ENCODE measurements around the gene NR3C1.

Gene NR3C1

GRCh38 chr5:143433670-143434069 lies 30.2 kb upstream of the NR3C1 start:
- H3K27me3 ChIP-seq (replicated peaks in 2 of 5; ENCODE audit: control insufficient read depth in 4 of 5, insufficient read depth in 5 of 5, low read length in 4 of 5): no peaks in the 10 kb centered on the region
- CTCF ChIA-PET: interaction anchor here (1.0 to 1.8 kb wide), 3 partner anchors 12 to 30 kb away, joined by 3 to 4 read pairs (median 3); partner anchors contain the start of gene NR3C1
- no peaks in the 10 kb centered on the region for H3K36me3 ChIP-seq (ENCODE audit: control insufficient read depth in 4 of 4, insufficient read depth in 4 of 4, low read length in 3 of 4)
- WGBS (ENCODE audit: insufficient coverage): 95% methylated on average over 2 of the region's 2 CpGs
- POLR2A ChIA-PET: no interaction called here
- H3K27ac ChIP-seq (ENCODE audit: insufficient read depth in 1 of 2, low read depth in 1 of 2, low read length in 2 of 2, poor library complexity in 1 of 2, severe bottlenecking in 2 of 2): no peak overlapping the region
- peaks cover 2 to 25% (median 16%) of the 10 kb centered on the region in 4 experiments for H3K4me1 ChIP-seq (ENCODE audit: control extremely low read depth in 1 of 4, control insufficient read depth in 4 of 4, insufficient read depth in 4 of 4, low read length in 3 of 4)
- H3K4me3 ChIP-seq (ENCODE audit: control insufficient read depth in 1 of 7, extremely low read depth in 1 of 7, insufficient read depth in 4 of 7, low read depth in 2 of 7, low read length in 6 of 7): no peak overlapping the region
- DNase-seq: no peak
- no peaks in the 10 kb centered on the region for H3K9me3 ChIP-seq (ENCODE audit: control extremely low read depth in 1 of 5, control insufficient read depth in 4 of 5, insufficient read depth in 2 of 5, low read depth in 1 of 5, low read length in 4 of 5)

DNA sequence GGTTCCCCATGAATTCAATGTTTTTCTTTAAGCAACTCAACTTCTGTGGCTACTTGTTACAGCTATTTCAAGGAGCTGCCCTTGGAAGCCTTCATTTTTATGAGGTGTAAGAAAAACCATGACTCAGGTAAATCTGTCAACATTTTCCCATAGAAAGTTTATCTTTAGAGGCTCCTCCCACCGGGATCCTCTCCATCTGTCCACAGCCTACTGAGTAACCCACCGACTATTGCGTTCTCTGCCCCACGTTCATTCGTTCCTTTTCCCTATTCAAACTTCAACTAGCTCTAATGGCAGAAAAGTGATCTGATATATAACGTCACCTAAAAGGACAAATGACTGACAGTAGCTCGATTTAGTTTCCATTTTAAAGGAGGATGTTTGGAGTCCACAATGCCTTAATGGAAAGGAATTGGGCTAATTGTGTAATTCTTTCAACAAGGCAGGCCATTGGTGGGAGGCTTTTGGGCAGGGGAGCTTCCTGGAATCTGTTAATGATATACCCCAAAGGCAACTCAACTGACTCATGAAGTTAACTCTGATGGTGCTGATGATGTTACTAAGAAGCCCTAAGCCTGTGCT lies 29.3 kb upstream of the NR3C1 start:
- Histone ChIP-seq H3K27me3 (replicated peaks in 2 of 5; ENCODE audit: control insufficient read depth in 4 of 5, insufficient read depth in 5 of 5, low read length in 4 of 5) (no peaks in the 10 kb centered on the region), H3K27ac (ENCODE audit: insufficient read depth in 1 of 2, low read depth in 1 of 2, low read length in 2 of 2, poor library complexity in 1 of 2, severe bottlenecking in 2 of 2) (no peak overlapping the region), H3K9me3 (ENCODE audit: control extremely low read depth in 1 of 5, control insufficient read depth in 4 of 5, insufficient read depth in 2 of 5, low read depth in 1 of 5, low read length in 4 of 5) (no peaks in the 10 kb centered on the region), H3K4me1 (ENCODE audit: control extremely low read depth in 1 of 4, control insufficient read depth in 4 of 4, insufficient read depth in 4 of 4, low read length in 3 of 4) (peaks cover 2 to 25% (median 16%) of the 10 kb centered on the region in 4 experiments), H3K4me3 (ENCODE audit: control insufficient read depth in 1 of 7, extremely low read depth in 1 of 7, insufficient read depth in 4 of 7, low read depth in 2 of 7, low read length in 6 of 7) (no peak overlapping the region), H3K36me3 (ENCODE audit: control insufficient read depth in 4 of 4, insufficient read depth in 4 of 4, low read length in 3 of 4) (no peaks in the 10 kb centered on the region)
- no peak for DNase-seq
- ChIA-PET CTCF (interaction anchor here (1.2 kb wide), 1 partner anchor 28 kb away, joined by 3 read pairs; no protein-coding TSS in a partner anchor), POLR2A (no interaction called here)
- 100% methylated on average over 3 of the region's 7 CpGs for WGBS (ENCODE audit: insufficient coverage)

DNA sequence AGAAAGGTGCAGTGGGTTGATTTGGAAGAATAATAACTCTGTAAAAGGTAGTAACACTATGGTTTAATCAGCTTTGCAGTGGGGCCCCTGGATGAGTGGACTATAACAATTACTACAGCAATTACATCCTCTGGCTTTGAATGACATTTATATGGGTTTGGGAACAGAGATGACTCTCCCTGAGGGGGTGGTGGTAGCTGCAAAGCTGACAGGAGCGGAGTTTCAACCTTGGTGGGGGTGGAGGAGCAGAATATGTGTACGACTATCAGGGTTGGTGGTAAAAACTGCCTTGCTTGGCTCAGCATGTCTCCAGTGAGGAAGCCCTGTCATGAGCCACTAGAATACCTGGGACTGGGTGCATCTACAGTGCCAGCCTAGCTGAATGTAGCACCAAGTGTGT lies 28.3 kb upstream of the NR3C1 start:
- 83% methylated on average over 1 of the region's 2 CpGs for whole genome bisulfite sequencing (ENCODE audit: insufficient coverage)
- no peaks in the 10 kb centered on the region for H3K27me3 ChIP-seq (replicated peaks in 2 of 5; ENCODE audit: control insufficient read depth in 4 of 5, insufficient read depth in 5 of 5, low read length in 4 of 5)
- CTCF ChIA-PET: no interaction called here

DNA sequence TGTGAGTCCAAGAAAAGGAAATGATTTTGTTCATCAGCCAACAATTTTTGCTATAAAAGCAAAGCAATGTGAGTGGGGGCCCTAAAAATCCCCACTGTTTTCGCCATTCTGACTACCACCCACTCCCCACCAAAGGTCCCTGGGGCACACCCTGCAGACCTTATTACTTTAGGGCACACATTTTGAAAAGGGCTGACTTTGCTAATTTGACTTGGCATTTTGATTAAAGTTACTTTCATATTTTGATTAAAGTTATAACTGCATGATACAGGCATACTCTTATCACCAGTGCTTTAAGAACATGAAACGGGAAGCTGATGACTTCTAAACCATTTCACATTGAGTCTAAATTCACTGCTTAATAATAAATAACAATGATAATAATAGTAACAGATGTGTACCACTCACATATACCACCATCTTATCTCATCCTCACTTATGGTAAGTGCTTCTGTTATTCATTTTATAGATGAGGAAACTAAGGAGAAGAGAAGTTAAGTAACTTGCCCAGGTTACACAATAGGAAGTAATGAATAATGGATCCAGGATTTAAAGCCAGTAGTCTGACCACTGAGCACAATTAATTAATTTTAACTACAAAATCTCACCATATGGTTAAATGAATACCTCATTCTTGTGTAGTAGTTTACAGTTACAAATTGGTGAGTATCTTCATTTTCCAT lies 25.4 kb upstream of the NR3C1 start:
- no peaks in the 10 kb centered on the region for H3K9me3 ChIP-seq (ENCODE audit: control extremely low read depth in 1 of 5, control insufficient read depth in 4 of 5, insufficient read depth in 2 of 5, low read depth in 1 of 5, low read length in 4 of 5)
- 100% methylated on average over 1 of the region's 2 CpGs for WGBS (ENCODE audit: insufficient coverage)
- peaks cover 0 to 4% (median 1%) of the 10 kb centered on the region in 4 experiments for H3K4me1 ChIP-seq (ENCODE audit: control extremely low read depth in 1 of 4, control insufficient read depth in 4 of 4, insufficient read depth in 4 of 4, low read length in 3 of 4)

More for the DNA sequence above, 28.3 kb upstream of the NR3C1 start:
- POLR2A ChIA-PET: no interaction called here
- Histone ChIP-seq H3K4me1 (ENCODE audit: control extremely low read depth in 1 of 4, control insufficient read depth in 4 of 4, insufficient read depth in 4 of 4, low read length in 3 of 4) (peaks cover 2 to 25% (median 16%) of the 10 kb centered on the region in 4 experiments), H3K4me3 (ENCODE audit: control insufficient read depth in 1 of 7, extremely low read depth in 1 of 7, insufficient read depth in 4 of 7, low read depth in 2 of 7, low read length in 6 of 7) (no peak overlapping the region), H3K36me3 (ENCODE audit: control insufficient read depth in 4 of 4, insufficient read depth in 4 of 4, low read length in 3 of 4) (no peaks in the 10 kb centered on the region), H3K9me3 (ENCODE audit: control extremely low read depth in 1 of 5, control insufficient read depth in 4 of 5, insufficient read depth in 2 of 5, low read depth in 1 of 5, low read length in 4 of 5) (no peaks in the 10 kb centered on the region), H3K27ac (ENCODE audit: insufficient read depth in 1 of 2, low read depth in 1 of 2, low read length in 2 of 2, poor library complexity in 1 of 2, severe bottlenecking in 2 of 2) (no peak overlapping the region)
- no peak for DNase-seq

DNA sequence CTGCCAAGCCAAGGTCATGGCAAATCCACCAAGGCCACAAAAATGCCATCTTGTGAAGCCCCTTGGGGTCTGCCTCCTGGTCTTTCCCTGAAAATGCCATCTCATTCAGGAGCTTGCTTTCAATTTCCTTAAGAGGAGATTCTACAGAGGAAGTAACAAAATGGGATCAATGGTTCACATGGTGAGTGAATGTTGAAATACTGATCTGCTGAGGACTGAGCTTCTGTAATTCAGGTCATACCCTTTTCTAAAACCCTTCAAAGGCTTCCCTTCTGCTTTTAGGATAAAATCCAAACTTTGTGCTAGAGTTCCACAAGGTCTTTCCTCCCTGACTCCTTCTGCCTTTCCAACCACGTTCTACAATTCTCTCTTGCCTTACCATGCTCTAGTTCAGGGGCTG lies 24.7 kb upstream of the NR3C1 start:
- ChIA-PET CTCF (no interaction called here), POLR2A (no interaction called here)
- H3K27me3 ChIP-seq (replicated peaks in 2 of 5; ENCODE audit: control insufficient read depth in 4 of 5, insufficient read depth in 5 of 5, low read length in 4 of 5): no peaks in the 10 kb centered on the region
- 100% methylated on average over 1 of the region's 1 CpG for WGBS (ENCODE audit: insufficient coverage)
- H3K36me3 ChIP-seq (ENCODE audit: control insufficient read depth in 4 of 4, insufficient read depth in 4 of 4, low read length in 3 of 4): no peaks in the 10 kb centered on the region
- H3K4me1 ChIP-seq (ENCODE audit: control extremely low read depth in 1 of 4, control insufficient read depth in 4 of 4, insufficient read depth in 4 of 4, low read length in 3 of 4): no peaks in the 10 kb centered on the region
- no peak overlapping the region for H3K4me3 ChIP-seq (ENCODE audit: control insufficient read depth in 1 of 7, extremely low read depth in 1 of 7, insufficient read depth in 4 of 7, low read depth in 2 of 7, low read length in 6 of 7)
- no peaks in the 10 kb centered on the region for H3K9me3 ChIP-seq (ENCODE audit: control extremely low read depth in 1 of 5, control insufficient read depth in 4 of 5, insufficient read depth in 2 of 5, low read depth in 1 of 5, low read length in 4 of 5)
- no peak for DNase-seq
- no peak overlapping the region for H3K27ac ChIP-seq (ENCODE audit: insufficient read depth in 1 of 2, low read depth in 1 of 2, low read length in 2 of 2, poor library complexity in 1 of 2, severe bottlenecking in 2 of 2)

More for the DNA sequence above, 25.4 kb upstream of the NR3C1 start:
- ChIA-PET CTCF (no interaction called here), POLR2A (no interaction called here)
- Histone ChIP-seq H3K36me3 (ENCODE audit: control insufficient read depth in 4 of 4, insufficient read depth in 4 of 4, low read length in 3 of 4) (no peaks in the 10 kb centered on the region), H3K27ac (ENCODE audit: insufficient read depth in 1 of 2, low read depth in 1 of 2, low read length in 2 of 2, poor library complexity in 1 of 2, severe bottlenecking in 2 of 2) (no peak overlapping the region), H3K27me3 (replicated peaks in 2 of 5; ENCODE audit: control insufficient read depth in 4 of 5, insufficient read depth in 5 of 5, low read length in 4 of 5) (no peaks in the 10 kb centered on the region), H3K4me3 (ENCODE audit: control insufficient read depth in 1 of 7, extremely low read depth in 1 of 7, insufficient read depth in 4 of 7, low read depth in 2 of 7, low read length in 6 of 7) (no peak overlapping the region)
- DNase-seq: no peak

- H3K27me3 ChIP-seq (replicated peaks in 2 of 5; ENCODE audit: control insufficient read depth in 4 of 5, insufficient read depth in 5 of 5, low read length in 4 of 5): no peaks in the 10 kb centered on the region
- DNase-seq: no peak
- H3K36me3 ChIP-seq (ENCODE audit: control insufficient read depth in 4 of 4, insufficient read depth in 4 of 4, low read length in 3 of 4): no peaks in the 10 kb centered on the region
- ChIA-PET CTCF (no interaction called here), POLR2A (no interaction called here)
- H3K4me1 ChIP-seq (ENCODE audit: control extremely low read depth in 1 of 4, control insufficient read depth in 4 of 4, insufficient read depth in 4 of 4, low read length in 3 of 4): no peaks in the 10 kb centered on the region
- 94% methylated on average over 3 of the region's 3 CpGs for WGBS (ENCODE audit: insufficient coverage)
- no peaks in the 10 kb centered on the region for H3K9me3 ChIP-seq (ENCODE audit: control extremely low read depth in 1 of 5, control insufficient read depth in 4 of 5, insufficient read depth in 2 of 5, low read depth in 1 of 5, low read length in 4 of 5)
- no peak overlapping the region for H3K27ac ChIP-seq (ENCODE audit: insufficient read depth in 1 of 2, low read depth in 1 of 2, low read length in 2 of 2, poor library complexity in 1 of 2, severe bottlenecking in 2 of 2)
- H3K4me3 ChIP-seq (ENCODE audit: control insufficient read depth in 1 of 7, extremely low read depth in 1 of 7, insufficient read depth in 4 of 7, low read depth in 2 of 7, low read length in 6 of 7): no peak overlapping the region
These were observed 23.7 kb upstream of the NR3C1 start for GRCh38 chr5:143427122-143427735.

- no peaks in the 10 kb centered on the region for H3K9me3 ChIP-seq (ENCODE audit: control extremely low read depth in 1 of 5, control insufficient read depth in 4 of 5, insufficient read depth in 2 of 5, low read depth in 1 of 5, low read length in 4 of 5)
- POLR2A ChIA-PET: no interaction called here
- no peak overlapping the region for H3K4me3 ChIP-seq (ENCODE audit: control insufficient read depth in 1 of 7, extremely low read depth in 1 of 7, insufficient read depth in 4 of 7, low read depth in 2 of 7, low read length in 6 of 7)
- WGBS (ENCODE audit: insufficient coverage): 100% methylated on average over 7 of the region's 9 CpGs
- CTCF ChIA-PET: no interaction called here
- H3K4me1 ChIP-seq (ENCODE audit: control extremely low read depth in 1 of 4, control insufficient read depth in 4 of 4, insufficient read depth in 4 of 4, low read length in 3 of 4): no peaks in the 10 kb centered on the region
- no peak for DNase-seq
- no peaks in the 10 kb centered on the region for H3K36me3 ChIP-seq (ENCODE audit: control insufficient read depth in 4 of 4, insufficient read depth in 4 of 4, low read length in 3 of 4)
- no peaks in the 10 kb centered on the region for H3K27me3 ChIP-seq (replicated peaks in 2 of 5; ENCODE audit: control insufficient read depth in 4 of 5, insufficient read depth in 5 of 5, low read length in 4 of 5)
- H3K27ac ChIP-seq (ENCODE audit: insufficient read depth in 1 of 2, low read depth in 1 of 2, low read length in 2 of 2, poor library complexity in 1 of 2, severe bottlenecking in 2 of 2): no peak overlapping the region
These were observed 23.0 kb upstream of the NR3C1 start for GRCh38 chr5:143426437-143426991.
